Astrocyte of the hippocampus (primary cell): ENCODE results near the gene TYW3.
"Not testable (repeated sequence)": the region's sequence is repeated elsewhere in the genome, so short reads cannot be mapped to it uniquely, and the experiment has no call there.

Experiments used
- DNase-seq: peaks from one replicate; pipeline ENCODE4 v3.0.0; 2011; ENCODE audit warnings: low read depth, low spot score

Gene TYW3

DNA sequence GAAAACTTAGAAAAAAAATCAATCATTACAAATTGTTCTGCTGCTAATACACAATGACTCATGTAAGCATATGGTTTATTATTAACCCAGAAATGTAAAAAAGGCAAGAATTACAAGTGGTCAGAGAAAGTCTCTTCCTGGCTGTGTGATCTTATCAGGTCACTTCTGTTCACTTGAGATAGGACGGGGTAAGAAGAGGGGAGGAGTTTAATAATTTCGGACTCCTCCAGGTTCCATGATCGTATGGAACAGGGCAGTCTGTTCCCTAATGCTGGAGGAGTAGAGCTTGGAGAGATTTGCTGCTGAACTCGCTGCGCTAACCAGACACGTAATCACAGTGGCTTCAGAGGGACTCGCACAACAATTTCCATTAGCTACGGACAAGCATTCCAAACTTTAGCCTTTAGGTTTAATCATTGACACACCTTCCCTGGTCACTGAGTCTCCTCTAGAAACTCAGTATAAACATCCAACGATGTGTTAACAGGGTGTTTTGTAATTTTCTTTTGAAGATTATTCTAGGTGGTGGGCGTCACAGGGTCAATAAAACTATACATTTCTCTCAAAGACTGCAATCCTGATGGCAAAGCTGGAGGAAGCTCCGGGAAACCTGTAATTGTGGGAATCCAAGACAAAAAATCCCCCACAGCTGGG is 1.4 kb upstream of the TYW3 start:
- DNase-seq: no peak

DNA sequence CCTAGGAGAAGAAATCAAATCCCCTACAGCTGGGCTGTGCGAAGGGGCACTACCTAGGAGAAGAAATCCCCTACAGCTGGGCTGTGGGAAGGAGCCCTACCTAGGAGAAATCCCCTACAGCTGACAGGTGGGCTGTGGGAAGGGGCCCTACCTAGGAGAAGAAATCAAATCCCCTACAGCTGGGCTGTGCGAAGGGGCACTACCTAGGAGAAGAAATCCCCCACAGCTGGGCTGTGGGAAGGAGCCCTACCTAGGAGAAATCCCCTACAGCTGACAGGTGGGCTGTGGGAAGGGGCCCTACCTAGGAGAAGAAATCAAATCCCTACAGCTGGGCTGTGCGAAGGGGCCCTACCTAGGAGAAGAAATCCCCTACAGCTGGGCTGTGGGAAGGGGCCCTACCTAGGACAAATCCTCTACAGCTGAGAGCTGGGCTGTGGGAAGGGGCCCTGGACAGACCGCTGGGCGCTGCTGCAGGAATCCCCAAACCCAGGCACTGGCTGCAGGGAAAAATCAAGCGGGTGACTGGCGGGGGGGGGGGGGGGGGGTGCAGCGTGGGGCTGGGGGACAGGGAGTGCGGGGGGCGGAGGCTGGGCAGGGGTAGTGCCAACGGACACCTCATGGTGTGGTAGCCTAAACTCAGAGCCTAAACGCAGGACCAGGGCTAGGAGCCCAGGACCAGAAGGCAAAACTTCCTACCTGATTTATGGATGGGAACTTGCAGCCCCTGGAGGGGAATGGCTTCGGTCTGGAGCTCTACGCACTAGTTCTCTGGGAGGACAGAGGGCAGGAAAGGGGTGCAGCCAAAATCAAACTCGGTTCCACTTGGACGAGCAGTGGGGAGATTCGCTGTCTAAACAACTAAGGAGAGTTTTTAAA is 643 bp upstream of the TYW3 start:
- not testable (repeated sequence) for DNase-seq

DNA sequence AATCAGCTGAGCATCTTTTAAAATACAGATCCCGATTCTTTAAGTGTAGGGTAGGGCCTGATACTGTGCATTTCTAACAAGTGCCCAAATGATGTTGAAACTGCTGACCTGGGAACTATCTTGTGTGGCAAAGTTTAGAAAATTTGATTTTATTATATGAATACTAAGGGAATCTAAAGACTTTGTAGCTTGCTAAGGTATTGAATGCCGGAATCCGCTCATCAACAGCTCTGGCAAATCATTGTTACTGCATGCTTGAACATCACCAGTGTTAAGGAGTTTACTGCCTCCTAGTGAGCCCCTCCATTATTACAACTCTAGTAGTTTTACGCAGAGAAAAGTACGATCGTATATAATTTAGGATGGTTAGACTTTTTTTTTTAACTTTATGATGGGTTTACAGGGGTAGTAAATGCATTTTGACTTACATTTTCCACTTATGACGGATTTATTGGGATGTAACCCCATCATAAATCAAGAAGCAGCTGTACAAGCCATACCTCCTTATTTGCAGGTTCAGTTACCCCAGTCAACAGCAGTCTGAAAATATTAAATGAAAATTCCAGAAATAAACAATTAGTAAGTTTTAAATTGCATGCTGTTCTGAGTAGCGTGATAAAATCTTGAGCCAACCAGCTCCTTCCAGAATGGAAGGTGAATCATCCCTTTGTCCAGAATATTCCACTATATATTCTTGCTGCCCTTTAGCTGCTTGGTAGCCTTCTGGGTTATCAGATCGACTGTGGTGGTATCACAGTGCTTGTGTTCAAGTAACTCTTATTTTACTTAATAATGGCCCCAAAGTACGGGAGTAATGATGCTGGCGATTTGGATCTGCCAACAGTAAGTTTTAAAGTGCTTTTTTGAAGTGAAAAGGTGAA is 892 bp downstream of the TYW3 start:
- peak; percentile 86 for DNase-seq

DNA sequence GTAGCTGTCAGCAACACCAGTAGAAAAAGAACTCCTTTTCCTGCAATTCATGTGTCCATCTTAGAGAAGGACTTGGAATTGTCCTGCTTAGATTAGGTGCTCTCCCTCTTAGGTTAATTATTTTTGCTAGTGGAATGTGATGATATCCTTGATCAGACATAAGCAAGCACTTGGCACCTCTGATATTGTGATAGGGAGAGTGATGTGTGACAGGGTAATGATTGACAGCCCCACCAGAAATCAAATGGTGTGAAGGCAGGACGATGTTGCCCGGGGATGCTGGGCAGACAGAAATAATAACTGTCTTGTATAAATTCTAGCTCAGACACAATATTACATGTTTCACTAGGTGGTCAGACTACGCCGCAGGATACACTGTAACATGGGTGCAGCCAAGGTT is 4.4 kb downstream of the TYW3 start:
- DNase-seq: no peak

DNA sequence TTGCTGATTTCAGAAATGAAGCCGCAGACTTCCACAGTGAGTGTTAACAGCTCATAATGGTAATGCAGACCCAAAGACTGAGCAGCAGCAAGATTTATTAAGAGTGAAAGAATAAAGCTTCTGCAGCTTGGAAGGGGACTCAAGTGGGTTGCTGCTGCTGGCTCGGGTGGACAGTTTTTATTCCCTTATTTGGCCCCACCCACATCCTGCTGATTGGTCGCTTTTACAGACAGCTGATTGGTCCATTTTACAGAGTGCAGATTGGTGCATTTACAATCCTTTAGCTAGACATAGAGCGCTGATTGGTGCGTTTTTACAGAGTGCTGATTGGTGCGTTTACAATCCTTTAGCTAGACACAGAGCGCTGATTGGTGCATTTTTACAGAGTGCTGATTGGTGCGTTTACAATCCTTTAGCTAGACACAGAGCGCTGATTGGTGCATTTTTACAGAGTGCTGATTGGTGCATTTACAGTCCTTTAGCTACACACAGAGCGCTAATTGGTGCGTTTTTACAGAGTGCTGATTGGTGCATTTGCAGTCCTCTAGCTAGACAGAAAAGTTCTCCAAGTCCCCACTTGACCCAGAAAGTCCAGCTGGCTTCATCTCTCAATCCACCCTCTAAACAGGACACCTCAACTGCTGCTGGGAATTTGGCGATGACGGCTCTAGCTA is 7.5 kb downstream of the TYW3 start:
- DNase-seq: not testable (repeated sequence)

DNA sequence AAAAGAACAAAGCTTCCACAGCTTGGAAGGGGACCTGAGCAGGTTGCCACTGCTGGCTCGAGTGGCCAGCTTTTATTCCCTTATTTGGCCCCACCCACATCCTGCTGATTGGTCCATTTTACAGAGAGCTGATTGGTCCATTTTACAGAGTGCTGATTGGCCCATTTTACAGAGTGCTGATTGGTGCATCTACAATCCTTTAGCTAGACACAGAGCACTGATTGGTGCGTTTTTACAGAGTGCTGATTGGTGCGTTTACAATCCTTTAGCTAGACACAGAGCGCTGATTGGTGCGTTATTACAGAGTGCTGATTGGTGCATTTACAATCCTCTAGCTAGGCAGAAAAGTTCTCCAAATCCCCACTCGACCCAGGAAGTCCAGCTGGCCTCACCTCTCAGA is 12.3 kb downstream of the TYW3 start:
- DNase-seq: not testable (repeated sequence)

DNA sequence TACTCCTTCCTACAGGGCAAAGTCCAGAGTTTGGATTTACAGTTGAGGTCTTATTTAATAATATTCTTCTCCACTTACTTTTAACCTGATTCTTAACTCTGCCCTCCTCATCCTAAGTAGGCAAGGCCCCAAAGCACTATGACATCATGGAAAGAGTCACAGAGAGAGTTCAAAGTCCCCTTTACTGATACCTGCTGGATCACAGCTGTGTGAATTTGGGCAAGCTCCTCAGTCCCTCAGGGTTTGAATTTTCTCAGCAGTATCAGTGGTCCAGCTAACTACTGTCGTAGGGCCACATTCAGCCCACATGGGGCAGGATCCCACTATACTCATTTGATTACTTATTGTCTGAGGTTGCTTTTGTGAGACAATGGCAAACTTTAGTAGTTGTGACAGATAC is 16.0 kb downstream of the TYW3 start:
- no peak for DNase-seq

DNA sequence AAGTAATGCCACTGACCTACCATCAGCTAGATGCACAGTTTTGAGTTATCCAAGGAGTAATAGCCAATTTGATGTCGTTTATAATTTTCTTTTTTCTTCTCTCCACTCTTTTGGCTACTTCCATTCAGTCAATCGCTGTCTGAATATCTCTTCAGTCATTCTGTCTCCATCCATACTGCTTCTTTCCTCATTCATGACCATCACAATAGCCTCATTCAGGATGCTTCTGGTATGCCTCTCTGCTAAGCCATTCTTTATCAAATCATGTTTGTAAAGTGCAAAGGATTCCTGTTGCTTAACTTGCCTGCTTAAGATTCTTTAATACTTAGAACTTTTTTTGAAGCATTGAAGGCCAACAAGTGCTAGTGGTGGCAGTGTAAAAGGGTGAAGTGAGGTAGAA is 20.2 kb downstream of the TYW3 start:
- no peak for DNase-seq

DNA sequence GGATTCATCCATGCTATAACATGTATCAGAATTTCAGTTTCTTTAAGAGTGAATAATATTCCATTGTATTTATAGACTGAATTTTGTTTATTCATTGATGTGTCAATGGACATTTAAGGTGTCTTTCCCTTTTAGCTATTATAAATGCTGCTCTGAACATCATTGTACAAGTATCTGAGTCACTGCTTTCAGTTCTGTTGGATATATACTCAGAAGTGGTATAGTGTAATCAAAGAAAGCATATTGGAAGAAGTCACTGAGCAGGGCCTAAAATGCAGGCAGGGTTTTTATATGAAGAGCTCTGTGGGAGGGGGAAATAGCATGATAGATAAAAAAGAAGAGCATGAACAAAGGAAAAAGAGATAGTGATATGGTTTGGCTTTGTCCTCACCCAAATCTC is 22.5 kb downstream of the TYW3 start:
- no peak for DNase-seq

DNA sequence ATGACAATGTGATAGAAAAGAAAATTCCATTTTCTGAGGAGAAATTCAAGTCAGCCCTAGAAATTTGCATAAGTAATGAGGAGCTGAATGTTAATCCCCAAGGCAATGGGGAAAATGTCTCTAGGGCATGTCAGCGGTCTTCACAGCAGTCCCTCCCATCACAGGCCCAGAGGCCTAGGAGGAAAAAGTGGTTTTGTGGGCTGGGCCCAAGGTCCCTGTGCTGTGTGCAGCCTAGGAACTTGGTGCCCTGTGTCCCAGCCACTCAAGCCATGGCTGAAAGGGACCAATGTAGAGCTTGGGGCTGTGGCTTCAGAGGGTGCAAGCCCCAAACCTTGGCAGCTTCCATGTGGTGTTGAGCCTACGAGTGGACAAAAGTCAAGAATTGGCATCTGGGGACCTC is 23.7 kb downstream of the TYW3 start:
- DNase-seq: not testable (repeated sequence)

DNA sequence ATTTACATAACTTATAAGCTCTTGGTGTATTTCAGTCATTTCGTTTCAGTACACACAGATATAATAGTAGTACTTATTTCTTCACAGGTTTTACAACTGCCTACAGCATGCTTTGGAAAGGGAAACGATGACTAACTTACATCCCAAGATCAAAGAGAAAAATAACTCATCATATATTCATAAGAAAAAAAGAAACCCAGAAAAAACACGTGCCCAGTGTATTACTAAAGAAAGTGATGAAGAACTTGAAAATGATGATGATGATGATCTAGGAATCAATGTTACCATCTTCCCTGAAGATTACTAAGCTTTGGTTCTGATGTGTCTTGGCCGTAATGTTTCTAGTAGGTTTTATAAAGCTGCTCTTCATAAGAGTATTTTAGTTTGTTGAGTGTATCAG is 30.9 kb downstream of the TYW3 start:
- no peak for DNase-seq

DNA sequence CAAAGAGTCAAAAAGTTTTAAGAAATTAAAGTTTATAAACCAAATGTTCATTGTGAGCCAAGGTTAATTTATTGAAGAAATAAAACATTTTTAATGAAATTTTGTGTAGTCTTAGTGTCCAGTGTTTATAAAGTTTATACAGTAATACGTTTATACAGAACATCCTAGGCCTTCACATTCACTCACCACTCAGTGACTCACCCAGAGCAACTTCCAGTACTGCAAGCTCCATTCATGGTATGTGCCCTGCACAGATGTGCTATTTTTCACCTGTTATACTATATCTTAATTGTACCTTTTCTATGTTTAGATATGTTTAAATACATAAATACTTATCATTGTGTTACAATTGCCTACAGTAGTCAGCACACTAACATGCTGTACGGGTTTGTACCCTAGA is 33.6 kb downstream of the TYW3 start:
- DNase-seq: no peak

DNA sequence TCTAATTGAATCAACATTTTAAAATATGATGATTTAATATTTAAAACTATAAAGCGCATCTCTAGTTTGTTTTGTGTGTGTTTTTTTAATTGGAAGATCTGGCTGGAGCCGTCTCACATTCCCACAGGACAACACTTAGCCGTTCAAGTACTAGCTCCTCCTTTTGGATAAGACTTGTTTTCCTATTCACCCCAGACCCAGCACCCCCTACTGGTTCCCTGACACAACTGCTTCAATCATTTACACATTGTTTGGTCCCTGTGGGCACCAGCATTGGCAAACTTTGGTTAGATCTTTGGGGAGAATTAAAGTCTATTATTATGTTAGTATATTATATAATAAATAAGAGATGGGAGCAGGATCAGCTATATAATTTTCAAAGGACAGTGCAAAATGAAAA is 34.5 kb downstream of the TYW3 start:
- DNase-seq: peak; percentile 2

DNA sequence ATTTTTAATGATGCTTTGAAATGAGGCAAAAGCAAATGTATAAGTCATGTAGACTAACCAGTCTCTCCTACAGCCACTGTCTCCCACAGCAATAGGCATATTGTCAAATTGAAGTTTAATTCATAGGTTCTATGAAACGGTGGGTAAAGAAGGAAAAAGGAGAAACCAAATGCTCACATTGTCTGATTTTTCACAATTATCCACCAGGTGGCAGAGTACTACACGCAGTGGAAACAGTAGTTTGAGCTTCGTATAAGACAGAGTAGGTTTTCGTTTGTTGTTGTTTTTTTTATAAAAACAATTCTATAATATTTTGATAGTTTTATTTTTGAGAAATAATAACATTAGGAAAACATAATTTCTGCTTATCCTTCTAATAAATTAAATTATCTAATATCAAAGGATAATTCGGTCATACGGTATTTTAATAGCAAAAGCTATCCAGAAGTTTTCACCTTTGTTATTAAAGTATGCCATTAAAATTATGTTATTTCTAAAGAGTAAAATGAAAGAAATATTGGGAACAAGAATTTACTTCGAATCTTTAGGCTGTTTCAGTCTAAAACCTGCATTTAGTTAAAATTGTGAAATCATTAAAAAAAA is 39.1 kb downstream of the TYW3 start:
- DNase-seq: peak; percentile 69

DNA sequence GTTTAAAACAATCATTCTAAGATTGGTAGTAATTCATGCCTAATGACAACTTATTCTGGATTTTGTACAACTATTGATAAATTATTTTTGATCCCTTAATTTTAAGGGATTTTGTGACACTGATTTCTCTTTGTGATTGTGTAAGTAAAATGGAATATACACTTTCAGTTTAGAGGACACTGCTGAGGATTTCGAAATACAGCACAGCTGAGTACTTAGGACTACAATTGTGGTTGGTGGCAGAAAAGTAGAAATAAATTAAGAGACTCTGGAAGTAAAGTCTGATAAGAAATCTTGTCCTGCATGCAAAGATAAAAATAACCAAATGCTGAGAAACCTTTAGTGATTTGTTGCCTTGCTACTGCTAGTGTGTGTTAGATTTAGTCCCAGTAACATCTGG is 40.0 kb downstream of the TYW3 start:
- no peak for DNase-seq

DNA sequence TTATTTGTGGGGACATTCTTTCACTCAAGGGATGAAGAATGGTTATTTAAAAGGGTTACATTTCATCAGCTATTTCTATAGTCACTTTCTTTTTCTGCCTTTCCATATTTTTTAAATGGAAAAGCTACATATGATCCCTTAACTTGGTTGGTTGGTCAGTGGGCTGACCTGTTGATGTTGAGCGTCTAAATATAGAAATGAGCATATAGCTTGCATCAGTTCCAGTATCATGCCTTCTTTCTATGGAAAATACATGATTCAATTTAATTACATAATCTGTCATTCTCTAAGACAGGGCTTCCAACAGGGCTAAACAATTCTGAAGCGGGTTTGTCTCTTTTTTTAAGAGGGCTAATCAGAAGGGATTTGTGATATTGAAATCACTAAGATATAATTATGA is 40.6 kb downstream of the TYW3 start:
- no peak for DNase-seq

DNA sequence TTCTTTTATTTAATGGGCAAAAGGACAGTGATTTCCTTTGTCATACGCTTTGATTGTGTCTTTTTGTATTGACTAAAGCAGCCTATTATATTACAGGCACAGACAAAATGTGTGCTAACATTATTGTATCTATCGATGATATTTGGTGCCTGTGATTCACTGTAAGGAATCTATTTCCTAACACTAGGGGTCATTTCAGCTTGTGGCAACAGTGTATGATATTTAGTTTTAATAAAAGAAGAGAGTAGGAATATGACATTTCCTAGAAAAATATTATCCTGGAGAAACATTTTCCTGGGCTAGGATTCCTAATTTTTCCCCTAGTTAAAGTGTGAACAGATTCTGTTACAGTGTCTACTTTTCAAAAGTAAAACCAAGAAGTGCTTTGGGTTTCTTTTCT is 42.8 kb downstream of the TYW3 start:
- DNase-seq: no peak

DNA sequence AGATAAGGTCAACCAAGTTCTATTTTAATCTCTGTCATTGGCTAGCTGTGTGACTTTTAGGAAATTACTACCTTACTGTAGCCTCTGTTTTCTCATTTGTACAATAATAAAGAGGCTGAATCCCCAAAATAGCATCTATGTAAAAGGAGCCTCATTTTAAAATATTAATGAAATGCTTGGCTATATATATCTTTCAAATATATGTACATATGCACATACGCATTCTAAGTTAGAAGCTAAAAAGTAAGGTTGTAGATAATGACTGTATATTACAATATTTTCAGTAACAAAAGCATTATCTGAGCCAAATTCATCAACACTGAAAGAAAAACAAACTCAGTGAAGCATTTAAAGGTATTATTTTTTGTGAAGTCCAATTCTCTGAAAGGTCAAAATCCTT is 44.6 kb downstream of the TYW3 start:
- DNase-seq: no peak

DNA sequence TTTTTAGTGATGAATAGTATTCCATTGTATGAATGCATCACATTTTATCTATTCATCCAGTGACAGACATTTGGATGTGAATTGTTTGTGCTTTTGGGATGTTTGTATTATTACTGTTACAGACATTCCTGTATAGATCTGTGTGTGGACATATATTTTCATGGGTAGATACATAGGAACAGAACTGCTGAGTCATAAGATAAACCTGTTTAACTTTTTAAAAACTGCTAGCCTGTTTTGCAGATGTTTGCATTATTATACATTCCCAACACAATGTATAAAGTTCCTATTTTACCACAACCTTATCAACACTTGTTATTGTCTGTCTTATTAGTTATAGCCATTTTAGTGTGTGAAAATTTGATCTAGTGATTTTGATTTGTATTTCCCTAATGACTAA is 46.8 kb downstream of the TYW3 start:
- no peak for DNase-seq

DNA sequence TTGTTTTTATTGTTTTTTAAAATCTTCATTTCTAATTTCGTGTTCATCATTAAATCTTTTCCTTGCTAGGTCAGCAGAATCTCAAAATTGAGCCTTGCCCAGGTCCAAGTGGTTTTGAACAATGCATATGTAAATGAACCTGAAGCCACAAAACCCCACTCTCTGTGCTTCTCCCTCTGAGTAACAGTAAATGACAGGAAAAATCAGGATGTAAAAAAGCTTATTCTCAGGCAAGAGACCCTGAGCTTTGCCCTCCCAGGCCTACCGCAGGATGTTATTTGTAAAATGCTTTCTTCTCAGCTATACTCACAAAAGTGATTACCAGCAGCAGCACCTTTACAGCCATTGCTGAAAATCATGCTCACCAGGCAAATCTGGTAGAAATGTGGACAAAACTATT is 47.6 kb downstream of the TYW3 start:
- DNase-seq: peak; percentile 70

DNA sequence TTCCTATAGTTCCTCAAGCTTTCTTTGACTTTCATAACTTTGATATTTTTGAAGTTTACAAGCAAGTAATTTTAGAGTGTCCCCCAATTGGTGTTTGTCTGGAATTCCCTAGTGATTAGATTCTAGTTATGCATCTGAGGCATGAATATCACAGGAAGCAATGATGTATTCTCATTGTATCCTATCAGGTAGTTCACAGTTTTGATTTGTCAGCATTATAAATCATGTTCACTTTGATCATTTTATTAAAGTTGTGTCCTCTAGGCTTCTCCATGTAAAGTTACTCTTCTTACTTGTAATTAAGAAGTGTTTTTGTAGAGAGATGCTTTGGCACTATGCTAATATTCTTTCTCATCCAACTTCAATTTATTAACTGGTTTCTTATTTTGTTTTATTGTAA is 53.0 kb downstream of the TYW3 start:
- no peak for DNase-seq
